Measurements from ENCODE around the gene GNE. TPM values are rescaled to one million over a fixed set of nuclear protein-coding genes. Genes with fewer than 3 reads are reported as not detected.

GNE gene
- polyA plus RNA-seq, 1 donor (not counting 4 experiments of a cell fraction or from before 2014, with no cell fraction given) = 10.1 TPM

DNA sequence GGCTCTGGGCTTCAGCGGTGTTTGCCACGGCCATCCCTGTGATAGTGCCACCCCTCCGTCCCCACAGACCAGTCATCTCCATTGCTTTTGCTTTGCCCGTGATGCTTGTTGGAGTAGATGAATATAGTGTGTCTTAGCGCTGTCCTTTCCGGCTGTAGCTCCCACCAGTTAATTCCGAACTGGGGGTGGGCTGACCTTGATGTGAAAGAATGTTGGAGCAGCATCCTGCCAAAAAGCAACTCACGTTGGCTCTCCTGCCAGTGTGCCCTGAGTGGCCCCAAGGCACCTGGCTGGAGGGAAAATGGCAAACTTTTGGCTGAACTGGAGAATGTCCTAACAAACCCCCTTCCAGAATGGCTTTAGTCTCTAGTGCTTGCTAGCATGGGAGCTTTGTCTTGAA lies 47.5 kb downstream of the GNE start:
- no peak overlapping the region for H3K4me3 ChIP-seq (ENCODE audit: control insufficient read depth in 2 of 3, extremely low read depth in 1 of 3, insufficient read depth in 2 of 3, low read depth in 1 of 3, low read length in 3 of 3)
- H3K36me3 ChIP-seq (ENCODE audit: control insufficient read depth in 2 of 2, extremely low read depth in 1 of 2, insufficient read depth in 2 of 2, low read length in 2 of 2) = peaks cover 44 to 54% of the 10 kb centered on the region in 2 experiments
- no peaks in the 10 kb centered on the region for H3K9me1 ChIP-seq (ENCODE audit: control insufficient read depth, extremely low read depth, insufficient read depth, low read length)
- no peak for DNase-seq (ENCODE audit: low read depth, low spot score)
- no peak for FAIRE-seq
- no peaks in the 10 kb centered on the region for H3K27me3 ChIP-seq (ENCODE audit: control insufficient read depth, extremely low read depth, insufficient read depth, low read length)
- TF ChIP-seq CTCF (optimal IDR thresholded peaks at IDR 0.05 in 1 of 3, IDR thresholded peaks at IDR 0.05 in 1 of 3, conservative IDR thresholded peaks at IDR 0.05 in 1 of 3; ENCODE audit: extremely low read depth in 1 of 3, insufficient read depth in 2 of 3, low read length in 3 of 3) (no peak), EZH2 (IDR thresholded peaks at IDR 0.05; ENCODE audit: low read length) (no peak)
- H3K4me1 ChIP-seq (ENCODE audit: control insufficient read depth, extremely low read depth, insufficient read depth, low read length) = no peaks in the 10 kb centered on the region
- no peaks in the 10 kb centered on the region for H3K9me3 ChIP-seq (ENCODE audit: control insufficient read depth, low read depth, low read length)
- H3K9ac ChIP-seq (ENCODE audit: control insufficient read depth, extremely low read depth, insufficient read depth, low read length) = no peak overlapping the region
- H2AFZ ChIP-seq (ENCODE audit: control insufficient read depth, low read length) = no peak overlapping the region
- peaks cover 61% of the 10 kb centered on the region for H3K79me2 ChIP-seq (ENCODE audit: control insufficient read depth, insufficient read depth, low read length)
- dilution Hi-C loops (cut with MboI; ENCODE audit: extremely low pct_ligation_motif_present, low sequenced_read_pairs) = no loop called here
- no peak overlapping the region for H3K27ac ChIP-seq (ENCODE audit: control insufficient read depth, insufficient read depth, low read length)
- H3K4me2 ChIP-seq (ENCODE audit: control insufficient read depth, extremely low read depth, insufficient read depth, low read depth, low read length) = no peak overlapping the region
- peaks cover 20% of the 10 kb centered on the region for H4K20me1 ChIP-seq (ENCODE audit: control insufficient read depth, extremely low read depth, insufficient read depth, low read length)

- H3K4me2 ChIP-seq (ENCODE audit: control insufficient read depth, extremely low read depth, insufficient read depth, low read depth, low read length) = no peak overlapping the region
Observed at GRCh38 chr9:36208521-36209253, 49.6 kb downstream of the GNE start.

More at GRCh38 chr9:36208521-36209253, 49.6 kb downstream of the GNE start:
- dilution Hi-C loops (cut with MboI; ENCODE audit: extremely low pct_ligation_motif_present, low sequenced_read_pairs) = no loop called here
- Histone ChIP-seq H3K79me2 (ENCODE audit: control insufficient read depth, insufficient read depth, low read length) (peaks cover 75% of the 10 kb centered on the region), H2AFZ (ENCODE audit: control insufficient read depth, low read length) (no peak overlapping the region), H3K4me1 (ENCODE audit: control insufficient read depth, extremely low read depth, insufficient read depth, low read length) (no peaks in the 10 kb centered on the region), H3K9me1 (ENCODE audit: control insufficient read depth, extremely low read depth, insufficient read depth, low read length) (no peaks in the 10 kb centered on the region), H3K36me3 (ENCODE audit: control insufficient read depth in 2 of 2, extremely low read depth in 1 of 2, insufficient read depth in 2 of 2, low read length in 2 of 2) (peaks cover 55 to 65% of the 10 kb centered on the region in 2 experiments), H3K27me3 (ENCODE audit: control insufficient read depth, extremely low read depth, insufficient read depth, low read length) (no peaks in the 10 kb centered on the region), H3K9ac (ENCODE audit: control insufficient read depth, extremely low read depth, insufficient read depth, low read length) (no peak overlapping the region), H4K20me1 (ENCODE audit: control insufficient read depth, extremely low read depth, insufficient read depth, low read length) (peaks cover 17% of the 10 kb centered on the region), H3K9me3 (ENCODE audit: control insufficient read depth, low read depth, low read length) (no peaks in the 10 kb centered on the region), H3K27ac (ENCODE audit: control insufficient read depth, insufficient read depth, low read length) (no peak overlapping the region), H3K4me3 (ENCODE audit: control insufficient read depth in 2 of 3, extremely low read depth in 1 of 3, insufficient read depth in 2 of 3, low read depth in 1 of 3, low read length in 3 of 3) (no peak overlapping the region)
- no peak for FAIRE-seq
- no peak for TF ChIP-seq CTCF (optimal IDR thresholded peaks at IDR 0.05 in 1 of 3, IDR thresholded peaks at IDR 0.05 in 1 of 3, conservative IDR thresholded peaks at IDR 0.05 in 1 of 3; ENCODE audit: extremely low read depth in 1 of 3, insufficient read depth in 2 of 3, low read length in 3 of 3)
- no peak for TF ChIP-seq EZH2 (IDR thresholded peaks at IDR 0.05; ENCODE audit: low read length)
- no peak for DNase-seq (ENCODE audit: low read depth, low spot score)
